GM18498 (cell line): Measurements from ENCODE around the gene UBR3.

Source experiments
- ATAC-seq: cut with Tn5 transposase; IDR thresholded peaks from one replicate; pipeline ENCODE4 v1.9.1; 2021; ENCODE audit warnings: mild to moderate bottlenecking, moderate library complexity; ENCODE audit not compliant: unreplicated experiment

The UBR3 gene

GRCh38 chr2:169999054-169999453, 171.8 kb downstream of the UBR3 start:
- no peak for ATAC-seq

- no peak for ATAC-seq
Measured at GRCh38 chr2:170002096-170002495, 174.8 kb downstream of the UBR3 start.

- ATAC-seq = no peak
Measured at GRCh38 chr2:170005702-170006101, 178.4 kb downstream of the UBR3 start.

GRCh38 chr2:170006587-170007325, 179.5 kb downstream of the UBR3 start:
- ATAC-seq = no peak

GRCh38 chr2:170009209-170009608, 182.0 kb downstream of the UBR3 start:
- ATAC-seq = no peak

- no peak for ATAC-seq
Measured at GRCh38 chr2:170012773-170013172, 185.5 kb downstream of the UBR3 start.

- no peak for ATAC-seq
Measured at GRCh38 chr2:170013802-170014551, 186.7 kb downstream of the UBR3 start.

GRCh38 chr2:170014769-170015168, 187.5 kb downstream of the UBR3 start:
- ATAC-seq = no peak

GRCh38 chr2:170017860-170018532, 190.7 kb downstream of the UBR3 start:
- ATAC-seq = no peak

GRCh38 chr2:170019060-170019805, 192.0 kb downstream of the UBR3 start:
- no peak for ATAC-seq

GRCh38 chr2:170020777-170021176, 193.5 kb downstream of the UBR3 start:
- ATAC-seq = no peak

- no peak for ATAC-seq
Measured at GRCh38 chr2:170022692-170023091, 195.4 kb downstream of the UBR3 start.

- ATAC-seq = peak; percentile 81
Measured at GRCh38 chr2:170024721-170025120, 197.5 kb downstream of the UBR3 start.

- peak; percentile 24 for ATAC-seq
Measured at GRCh38 chr2:170025223-170025622, 198.0 kb downstream of the UBR3 start.

GRCh38 chr2:170026361-170026760, 199.1 kb downstream of the UBR3 start:
- no peak for ATAC-seq

- ATAC-seq = no peak
Measured at GRCh38 chr2:170029551-170029950, 202.3 kb downstream of the UBR3 start.

GRCh38 chr2:170030040-170030439, 202.8 kb downstream of the UBR3 start:
- ATAC-seq = no peak

- ATAC-seq = no peak
Measured at GRCh38 chr2:170031288-170031687, 204.0 kb downstream of the UBR3 start.

GRCh38 chr2:170034596-170034995, 207.3 kb downstream of the UBR3 start:
- ATAC-seq = no peak

- ATAC-seq = no peak
Measured at GRCh38 chr2:170038734-170039133, 211.5 kb downstream of the UBR3 start.
